Activated CD4-positive, alpha-beta T cell treated with anti-CD3 and anti-CD28 coated beads for 1 hour (primary cell): ENCODE measurements around the gene RRM1.
A peak's percentile ranks its signal among the peaks of the same experiment; 100 is the strongest.
"Not testable (repeated sequence)": the region's sequence is repeated elsewhere in the genome, so short reads cannot be mapped to it uniquely, and the experiment has no call there.

Experiments
- DNase-seq: peaks from one replicate; pipeline ENCODE4 v3.0.0-alpha.2; 2020

Gene RRM1

DNA sequence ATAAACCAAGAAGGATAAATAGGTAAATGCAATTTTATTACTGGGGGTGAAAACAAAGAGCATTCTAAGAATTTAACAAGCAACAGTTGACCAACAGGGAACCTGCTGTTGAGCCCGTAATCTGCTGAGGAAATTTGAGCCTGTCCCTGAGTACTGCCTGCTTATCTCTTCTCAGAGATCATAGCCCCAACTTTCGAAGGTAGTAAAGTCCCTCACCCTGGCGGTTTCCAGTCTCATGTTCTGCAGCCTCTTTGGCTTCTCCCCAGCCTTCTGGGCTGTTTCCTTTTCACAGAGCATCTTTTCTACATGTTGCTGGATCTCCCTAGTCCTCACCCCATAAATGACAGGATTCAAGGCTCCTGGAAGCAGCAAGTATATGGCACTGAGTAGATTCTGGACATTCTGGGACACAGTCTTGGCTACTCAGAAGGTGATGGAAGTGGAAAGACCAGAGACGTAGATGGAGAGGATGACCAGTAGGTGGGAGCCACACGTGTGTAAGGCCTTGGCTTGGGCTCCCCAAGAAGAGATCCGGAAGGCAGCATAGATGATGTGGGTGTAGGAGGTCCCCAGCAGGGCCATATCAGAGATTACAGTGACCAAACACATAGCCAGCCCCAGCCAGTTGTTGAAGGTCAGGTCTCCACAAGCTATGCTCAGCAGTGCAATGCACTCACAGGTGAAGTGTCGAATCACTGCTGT lies 51.6 kb downstream of the RRM1 start:
- DNase-seq = no peak

DNA sequence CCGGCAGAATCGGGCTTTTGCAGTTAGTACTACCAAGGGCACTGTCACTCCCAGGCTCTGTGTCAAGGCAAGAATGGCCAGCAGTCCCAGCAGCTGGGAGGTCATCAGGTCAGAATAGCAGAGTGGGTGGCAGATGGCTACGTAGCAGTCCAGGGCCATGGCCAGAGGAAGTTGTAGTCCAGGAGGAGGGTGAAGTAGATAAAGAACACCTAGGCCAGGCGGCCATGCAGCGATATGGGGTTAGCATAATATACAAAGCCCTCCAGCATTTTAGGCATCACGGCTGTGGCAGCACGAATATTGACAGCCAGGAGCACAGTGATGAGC lies 52.1 kb downstream of the RRM1 start:
- no peak for DNase-seq

DNA sequence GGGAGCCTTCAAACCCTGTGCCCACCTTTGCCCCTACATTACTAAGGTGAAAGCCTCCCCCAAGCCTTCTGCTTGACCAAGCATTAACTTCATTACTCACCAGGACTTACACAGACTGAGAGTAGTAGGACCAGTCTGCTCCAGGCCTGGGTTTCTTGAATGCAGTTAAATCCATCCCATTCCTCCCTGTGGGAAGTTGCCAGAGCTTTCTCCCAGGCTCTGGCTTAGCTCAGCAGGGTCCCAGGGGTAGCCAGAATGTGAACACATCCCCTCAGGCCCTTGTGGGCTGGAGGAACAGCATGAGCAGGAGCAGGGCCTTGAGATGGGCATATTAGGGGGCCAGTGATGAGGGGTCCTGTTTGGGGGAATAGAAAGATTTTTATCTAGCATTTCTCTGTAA lies 59.9 kb downstream of the RRM1 start:
- DNase-seq = no peak

DNA sequence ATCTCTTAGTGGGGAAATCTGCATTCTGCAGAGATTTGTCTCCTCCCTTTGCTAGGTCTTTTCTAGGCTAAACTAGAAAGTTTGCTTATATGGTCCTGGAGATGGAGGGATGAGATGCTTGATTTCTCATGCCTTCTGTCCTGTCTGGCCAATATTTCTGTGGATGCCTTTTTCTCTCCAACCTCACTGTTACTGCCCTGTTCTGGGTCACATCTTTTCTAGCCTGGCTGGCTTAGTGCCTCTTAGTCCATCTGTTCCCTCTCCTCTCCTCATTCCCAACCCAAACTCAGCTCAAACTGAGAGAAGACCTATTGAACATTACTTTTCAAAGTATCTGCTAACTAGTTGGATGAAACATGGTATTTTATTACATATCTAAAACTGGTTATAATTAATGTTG lies 62.0 kb downstream of the RRM1 start:
- no peak for DNase-seq

DNA sequence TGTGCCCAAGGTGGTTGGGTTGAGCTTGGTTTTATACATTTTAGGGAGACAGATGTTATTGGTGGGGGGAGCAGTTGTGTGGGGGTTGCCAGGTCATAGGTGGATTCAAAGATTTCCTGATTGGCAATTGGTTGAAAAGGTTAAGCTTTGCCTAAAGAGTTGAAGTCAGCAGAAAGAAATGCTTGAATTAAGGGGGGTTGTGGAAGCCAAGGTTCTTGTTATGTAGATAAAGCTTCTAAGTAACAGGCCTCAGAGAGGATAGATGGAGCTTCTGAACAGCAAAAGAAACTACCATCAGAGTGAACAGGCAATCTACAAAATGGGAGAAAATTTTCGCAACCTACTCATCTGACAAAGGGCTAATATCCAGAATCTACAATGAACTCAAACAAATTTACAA lies 64.2 kb downstream of the RRM1 start:
- not testable (repeated sequence) for DNase-seq

DNA sequence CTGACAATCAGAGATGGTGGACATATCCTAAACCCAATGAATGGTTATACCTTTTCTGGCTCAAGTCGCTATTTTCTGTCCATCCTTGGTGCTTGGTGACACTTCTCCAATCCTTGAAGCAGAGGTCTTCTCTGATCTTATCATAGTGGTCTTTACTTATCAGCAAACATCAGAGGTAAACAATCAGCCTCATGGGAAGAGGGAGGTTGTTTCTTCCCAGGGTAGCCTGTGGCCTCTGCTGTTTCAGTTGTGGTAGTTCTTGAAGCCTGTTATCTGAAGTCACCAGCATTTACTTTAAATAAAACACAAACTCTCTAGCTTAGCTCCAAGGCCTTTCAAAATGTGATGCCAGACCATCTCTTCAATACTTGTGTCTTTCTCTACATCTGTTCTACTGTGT lies 66.7 kb downstream of the RRM1 start:
- DNase-seq = no peak

DNA sequence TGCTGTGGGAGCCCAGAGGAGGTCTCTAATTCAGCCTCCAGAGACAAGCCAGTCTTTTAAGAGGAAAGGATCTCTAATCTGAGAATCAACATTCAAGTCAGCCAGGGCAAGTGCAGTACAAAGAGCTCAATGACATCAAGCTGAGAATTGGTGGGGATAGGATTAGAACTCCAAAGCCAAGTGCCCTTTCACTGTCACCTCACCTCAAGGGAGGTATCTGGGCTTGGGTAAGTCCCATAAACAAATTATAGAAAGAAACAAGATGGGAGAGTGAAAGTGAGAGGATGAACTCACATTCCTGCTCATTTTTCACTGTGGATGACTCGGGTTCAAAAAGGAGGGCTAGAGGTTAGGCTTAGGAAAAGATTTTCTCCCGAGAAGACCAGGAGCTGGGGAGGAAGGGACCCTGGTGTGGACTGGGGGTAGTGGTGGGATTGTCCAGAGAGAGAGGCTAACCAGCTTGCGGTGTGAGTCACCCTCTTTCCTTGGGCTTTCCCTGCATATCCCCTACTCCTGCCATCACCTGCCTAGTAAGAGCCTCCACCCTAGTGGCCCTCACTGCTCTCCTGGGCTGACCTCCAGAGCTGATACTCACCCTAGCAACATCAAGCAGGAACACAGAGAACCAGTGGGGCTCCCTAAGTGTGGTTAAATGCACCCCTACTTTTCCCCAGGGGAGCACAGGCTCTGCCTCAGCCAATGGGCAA lies 70.4 kb downstream of the RRM1 start:
- no peak for DNase-seq

DNA sequence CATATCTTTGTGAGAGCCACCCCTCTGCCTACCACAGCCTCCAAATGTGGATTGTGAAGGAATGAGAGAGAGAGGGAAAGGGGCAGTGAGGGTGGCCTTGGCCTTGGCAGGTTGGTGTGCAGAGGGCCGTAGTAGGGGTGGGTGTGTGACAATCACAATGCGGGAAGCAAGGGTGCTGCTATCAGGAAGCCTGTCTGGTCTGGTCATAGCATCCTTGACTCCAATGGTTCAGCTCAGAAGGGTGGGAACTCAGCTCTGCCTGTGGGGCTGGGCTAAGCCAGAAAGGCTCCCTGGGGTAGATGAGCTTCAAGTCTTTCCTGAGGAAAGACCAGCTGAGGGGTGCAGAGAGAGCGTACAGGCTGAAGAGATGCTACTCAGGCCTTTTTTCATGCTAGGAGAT lies 72.7 kb downstream of the RRM1 start:
- no peak for DNase-seq

DNA sequence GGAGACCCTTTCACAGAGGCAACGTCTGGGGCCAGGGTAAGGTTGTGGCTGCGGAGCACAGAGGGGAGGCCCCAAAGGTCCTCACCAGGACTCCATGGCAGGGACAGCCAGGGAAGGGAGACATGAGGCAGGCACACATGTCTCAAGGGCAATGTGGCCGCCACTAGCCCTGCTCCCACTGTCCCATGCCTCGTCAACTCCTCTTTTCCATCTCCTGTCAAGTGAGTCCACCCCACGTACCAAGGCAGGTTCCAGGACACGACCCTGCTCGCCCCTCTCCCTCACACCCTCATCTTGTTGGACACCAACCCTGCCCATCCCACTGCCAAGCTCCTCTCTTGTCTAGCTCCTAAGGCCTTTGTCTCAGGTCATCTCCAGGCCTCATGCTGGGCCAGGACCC lies 73.2 kb downstream of the RRM1 start:
- DNase-seq = no peak

DNA sequence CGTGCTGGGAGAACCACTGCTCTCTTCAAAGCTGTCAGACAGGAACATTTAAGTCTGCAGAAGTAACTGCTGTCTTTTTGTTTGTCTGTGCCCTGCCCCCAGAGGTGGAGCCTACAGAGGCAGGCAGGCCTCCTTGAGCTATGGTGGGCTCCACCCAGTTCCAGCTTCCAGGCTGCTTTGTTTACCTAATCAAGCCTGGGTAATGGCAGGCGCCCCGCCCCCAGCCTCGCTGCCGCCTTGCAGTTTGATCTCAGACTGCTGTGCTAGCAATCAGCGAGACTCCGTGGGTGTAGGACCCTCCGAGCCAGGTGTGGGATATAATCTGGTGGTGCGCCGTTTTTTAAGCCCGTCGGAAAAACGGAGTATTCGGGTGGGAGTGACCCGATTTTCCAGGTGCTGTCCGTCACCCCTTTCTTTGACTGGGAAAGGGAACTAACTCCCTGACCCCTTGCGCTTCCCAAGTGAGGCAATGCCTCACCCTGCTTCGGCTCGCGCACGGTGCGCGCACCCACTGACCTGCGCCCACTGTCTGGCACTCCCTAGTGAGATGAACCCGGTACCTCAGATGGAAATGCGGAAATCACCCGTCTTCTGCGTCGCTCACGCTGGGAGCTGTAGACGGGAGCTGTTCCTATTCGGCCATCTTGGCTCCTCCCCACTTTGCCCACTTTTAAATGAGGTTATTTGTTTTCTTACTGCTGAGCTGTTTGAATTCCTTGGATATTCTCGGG lies 81.2 kb downstream of the RRM1 start:
- DNase-seq = not testable (repeated sequence)

DNA sequence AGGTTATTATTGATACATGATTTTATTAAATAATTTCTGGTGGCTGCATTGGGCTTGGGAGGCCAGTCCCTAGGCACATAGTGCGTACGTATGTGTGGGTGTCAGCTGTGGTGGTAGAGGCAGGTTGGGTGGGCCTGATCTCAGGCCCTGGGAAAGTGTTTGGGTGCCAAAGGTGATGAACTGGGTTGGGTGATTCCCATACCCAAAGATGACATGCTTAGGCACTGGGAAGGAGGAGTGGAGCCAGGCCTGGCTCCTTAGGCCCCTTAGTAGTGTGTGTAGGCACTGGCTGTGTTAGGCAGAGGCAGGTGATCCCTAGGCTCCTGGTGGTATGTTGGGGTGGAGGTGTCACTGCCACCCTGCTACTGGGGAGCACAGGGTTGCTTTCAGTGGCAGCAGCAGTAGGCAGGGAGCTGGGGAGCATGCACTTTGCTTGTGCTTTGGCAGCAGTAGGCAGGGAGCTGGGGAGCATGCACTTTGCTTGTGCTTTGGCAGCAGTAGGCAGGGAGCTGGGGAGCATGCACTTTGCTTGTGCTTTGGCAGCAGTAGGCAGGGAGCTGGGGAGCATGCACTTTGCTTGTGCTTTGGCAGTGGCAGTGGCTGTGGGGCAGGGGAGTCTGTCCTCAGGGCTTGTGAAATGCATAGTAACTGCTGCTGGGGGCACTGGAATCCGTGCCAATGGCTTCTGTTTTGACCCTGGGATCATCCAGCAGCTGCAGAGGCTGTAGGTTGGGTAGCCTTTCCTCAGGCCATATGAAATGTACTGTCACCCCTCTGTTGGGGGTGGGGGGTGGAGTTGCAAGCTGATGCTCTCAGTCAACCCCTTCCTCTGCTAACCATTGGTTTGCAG lies 84.4 kb downstream of the RRM1 start:
- no peak for DNase-seq

DNA sequence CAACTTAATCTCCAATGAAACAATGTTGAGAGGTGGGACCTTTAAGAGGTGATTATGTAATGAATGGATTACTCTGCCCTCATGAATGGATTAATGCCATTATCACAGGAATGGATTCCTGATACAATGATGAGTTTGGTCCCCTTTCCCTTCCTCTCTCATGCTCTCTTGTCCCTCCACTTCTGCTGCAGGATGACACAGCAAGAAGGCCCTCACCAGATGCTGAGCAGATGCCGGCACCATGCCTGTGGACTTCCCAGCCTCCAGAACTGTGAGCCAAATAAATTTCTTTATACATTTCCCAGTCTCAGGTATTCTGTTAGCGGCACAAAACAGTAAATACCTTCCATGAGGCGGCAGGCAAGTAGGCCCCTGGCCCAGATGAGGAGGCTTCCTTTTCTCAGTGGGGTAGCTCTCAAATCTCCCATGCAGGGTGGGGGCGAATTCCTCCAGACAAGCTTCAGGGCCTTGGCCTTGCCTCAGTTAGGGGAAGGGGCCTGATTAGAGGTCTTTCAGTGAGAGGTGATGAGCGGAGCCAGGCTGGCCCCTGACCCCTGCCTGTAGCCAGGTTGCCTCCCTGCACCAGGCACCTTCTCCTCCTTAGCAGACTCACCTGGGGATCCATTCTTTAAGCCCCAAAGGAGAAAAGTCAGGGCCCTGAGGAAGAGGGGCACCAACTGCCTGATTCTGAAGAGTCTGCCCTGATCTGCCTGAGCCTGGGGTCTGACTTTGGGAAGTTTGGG lies 86.0 kb downstream of the RRM1 start:
- DNase-seq = no peak

DNA sequence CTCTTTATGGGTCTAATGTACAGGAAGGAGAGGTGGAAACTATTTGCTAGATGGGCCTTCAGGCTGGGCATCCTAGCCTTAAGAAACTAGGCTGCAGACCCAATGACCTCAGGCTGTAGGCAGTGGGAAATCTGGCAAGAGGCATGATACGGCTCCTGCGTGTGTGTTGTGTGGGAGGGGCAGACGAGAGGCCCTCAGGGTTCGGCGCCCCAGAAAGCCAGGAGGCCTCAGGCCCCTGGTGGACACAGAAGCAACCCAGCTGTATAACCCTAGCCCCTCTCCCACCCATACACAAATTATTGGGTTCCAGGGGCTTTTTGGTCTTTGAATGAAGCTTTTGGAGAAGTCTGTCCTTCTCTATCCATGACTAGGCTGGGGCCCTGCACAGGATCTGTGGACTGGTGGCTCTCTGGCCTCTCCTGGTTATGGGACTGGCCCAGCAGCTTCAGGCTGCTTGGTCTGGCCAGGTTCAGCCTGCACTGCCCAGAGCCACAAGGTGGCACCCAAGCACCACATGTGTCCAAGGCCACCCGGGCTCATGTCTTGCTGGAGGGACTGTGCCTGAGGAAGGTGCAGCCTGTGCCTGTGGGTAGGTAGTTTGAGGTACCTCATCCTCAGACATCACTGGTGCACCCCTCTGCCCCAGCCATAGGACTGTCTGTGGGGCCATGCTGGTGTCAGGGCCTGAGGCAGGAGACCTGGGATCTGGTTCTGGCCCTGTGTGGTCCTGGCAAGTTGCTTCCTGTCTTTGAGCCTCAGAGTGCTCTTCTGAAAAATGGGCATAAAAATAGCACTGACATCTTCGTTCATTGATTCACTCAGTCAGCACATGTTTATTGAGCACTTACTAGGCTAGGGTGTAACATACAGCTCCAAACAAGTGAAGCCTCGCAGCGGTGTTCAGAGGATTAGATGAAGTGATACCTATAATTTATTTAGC lies 87.5 kb downstream of the RRM1 start:
- no peak for DNase-seq

DNA sequence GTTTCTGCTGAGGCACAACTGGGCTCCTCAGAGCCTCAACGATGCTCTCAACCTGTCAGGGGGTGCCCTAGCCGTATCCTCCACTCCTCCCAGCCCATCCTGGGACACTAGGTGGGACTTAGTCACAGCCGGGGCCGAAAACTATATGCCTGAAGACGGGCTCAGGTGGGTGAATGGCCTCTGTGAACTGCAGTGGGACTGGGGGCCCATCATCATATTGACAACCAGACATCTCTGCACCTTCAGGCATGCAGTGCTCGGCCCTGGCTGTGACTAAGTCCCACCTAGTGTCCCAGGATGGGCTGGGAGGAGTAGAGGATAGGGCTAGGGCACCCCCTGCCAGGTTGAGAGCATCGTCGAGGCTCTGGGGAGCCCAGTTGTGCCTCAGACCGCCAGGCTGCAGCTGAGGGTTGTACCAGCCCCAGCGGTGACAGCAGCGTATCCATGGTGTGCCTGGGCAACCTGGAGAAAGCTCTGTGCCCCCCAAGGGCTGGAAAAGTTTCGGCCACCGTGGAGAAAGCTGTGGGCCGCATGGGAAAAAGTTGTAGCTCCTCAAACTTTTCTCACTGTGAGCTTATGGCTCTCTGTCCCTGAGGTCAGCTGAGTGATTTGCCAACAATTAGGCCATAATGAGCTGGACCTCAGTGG lies 88.9 kb downstream of the RRM1 start:
- DNase-seq = no peak

DNA sequence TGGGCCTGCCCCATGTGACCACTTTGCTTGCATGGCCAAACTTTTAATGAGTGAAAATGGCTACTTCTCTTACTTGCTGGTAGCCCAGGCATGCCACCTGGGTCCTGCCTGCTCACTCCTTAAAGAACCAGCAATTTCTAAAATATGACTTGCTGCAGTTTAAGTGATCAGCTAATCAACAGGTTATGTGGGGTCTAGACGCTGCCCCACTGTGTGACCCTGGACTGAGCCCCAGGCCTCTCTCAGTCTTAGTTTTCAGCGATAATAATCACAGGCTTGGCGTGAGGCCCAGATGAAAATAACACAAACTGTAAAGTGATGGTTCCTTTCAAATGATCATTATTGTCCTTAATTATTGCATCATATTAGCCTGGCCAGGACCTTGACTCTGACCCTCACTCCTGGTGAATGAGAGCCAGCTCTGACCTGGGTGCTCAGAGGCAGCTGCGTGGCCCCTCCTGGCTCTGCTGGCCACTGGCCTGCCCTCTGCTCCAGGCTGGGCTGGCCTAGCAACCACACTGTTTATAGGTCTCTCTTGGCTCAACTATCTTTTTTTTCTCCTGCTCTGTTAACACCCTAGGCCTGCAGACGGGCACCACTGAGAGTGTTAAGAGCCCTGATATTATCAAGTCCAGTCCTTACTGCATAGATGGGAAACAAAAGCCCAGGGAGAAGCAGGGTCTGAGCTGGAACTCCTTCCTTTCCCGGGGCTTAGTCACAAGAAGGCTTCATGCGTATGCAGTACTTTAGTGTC lies 89.7 kb downstream of the RRM1 start:
- no peak for DNase-seq

DNA sequence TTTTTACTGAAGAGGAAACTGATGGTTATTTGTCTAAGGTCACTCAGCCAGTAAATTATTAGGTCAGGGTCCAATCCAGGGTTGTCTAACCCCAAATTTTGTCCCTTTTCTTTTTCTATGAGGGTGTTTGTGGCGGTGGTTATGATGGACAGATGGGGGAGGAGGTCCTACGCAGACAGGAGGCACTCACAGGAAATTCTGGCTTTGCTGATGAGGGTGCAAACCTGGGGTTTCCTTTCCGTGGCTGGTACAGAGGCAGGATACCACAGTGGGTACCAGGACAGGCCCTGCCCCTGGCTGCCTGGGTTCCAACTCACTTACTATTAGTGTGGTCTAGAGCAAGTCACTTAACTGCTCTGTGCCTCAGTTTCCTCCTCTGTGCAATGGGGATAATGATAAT lies 91.0 kb downstream of the RRM1 start:
- no peak for DNase-seq

DNA sequence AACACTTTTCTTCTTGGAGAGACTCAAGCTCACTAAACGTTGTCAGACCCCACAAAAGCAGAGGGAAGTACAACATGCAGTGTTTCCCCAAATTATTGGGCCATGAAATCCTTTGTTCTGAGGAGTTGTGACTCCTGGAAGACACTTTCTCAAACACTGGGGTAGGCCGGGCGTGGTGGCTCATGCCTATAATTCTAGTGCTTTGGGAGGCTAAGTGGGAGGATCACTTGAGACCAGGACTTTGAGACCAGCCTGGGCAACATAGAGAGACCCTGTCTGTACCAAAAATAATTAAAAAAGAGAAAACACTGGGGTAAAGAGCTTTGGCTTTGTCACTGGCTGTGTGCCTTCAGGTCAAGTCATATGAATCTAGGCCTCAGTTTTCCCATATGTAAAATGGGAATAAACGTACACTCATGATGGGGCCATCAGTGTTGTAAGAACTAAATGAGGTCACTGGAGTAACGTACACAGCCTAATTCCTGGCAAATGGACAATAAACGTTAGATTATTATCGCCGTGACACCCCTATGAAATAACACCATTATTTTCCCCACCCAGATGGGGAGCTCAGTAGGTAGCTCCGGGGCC lies 92.0 kb downstream of the RRM1 start:
- no peak for DNase-seq

DNA sequence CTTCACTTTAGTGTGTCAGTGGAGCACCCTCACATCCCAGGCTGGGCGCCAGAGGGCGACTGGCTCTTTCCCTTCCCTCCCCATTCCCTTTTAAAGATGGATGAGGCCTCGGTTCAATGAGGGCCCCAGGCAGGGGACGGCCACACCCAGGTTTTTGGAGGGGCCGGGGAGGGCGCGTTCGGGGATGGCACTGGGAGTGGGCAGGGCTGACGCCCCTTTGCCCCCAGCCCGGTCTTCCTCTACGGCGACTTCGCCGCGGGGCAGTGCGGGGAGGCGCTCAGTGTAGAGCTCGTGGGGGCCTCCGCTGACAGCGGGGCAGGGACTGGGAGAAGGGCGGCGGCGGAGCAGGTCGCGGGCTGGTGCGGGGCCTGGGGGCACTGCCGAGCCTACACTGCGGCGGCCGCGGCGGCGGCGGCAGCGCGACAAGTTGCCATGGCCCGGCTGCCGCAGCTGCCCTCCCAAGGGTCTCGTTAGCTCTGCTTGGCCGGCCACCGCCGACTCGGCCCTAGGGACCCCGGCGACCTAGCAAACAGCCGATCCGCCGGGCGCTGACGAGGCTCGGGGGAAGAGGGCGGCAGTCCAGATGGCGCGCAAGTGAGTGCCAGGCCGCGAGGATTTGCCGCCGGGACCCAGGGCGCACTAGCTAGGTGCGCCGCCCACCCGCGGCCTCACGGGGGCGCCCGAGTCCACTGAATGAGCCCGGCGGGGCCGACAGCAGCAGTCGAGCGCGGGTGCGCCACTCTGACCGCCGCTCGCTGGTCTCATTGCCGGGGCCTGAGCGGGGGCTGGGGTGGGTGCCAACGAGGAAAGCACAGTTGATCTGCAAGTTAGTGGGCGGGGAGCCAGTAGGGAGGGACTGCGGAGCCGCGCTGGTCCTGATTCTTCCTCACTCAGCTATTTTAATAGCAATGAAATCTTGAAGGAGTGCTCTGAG lies 92.7 kb downstream of the RRM1 start:
- DNase-seq = peak; percentile 74
